Ectodermal cell (in vitro differentiated cells): ENCODE measurements around the gene ZFAND2B. TPM values are rescaled to one million over a fixed set of nuclear protein-coding genes. Genes with fewer than 3 reads are reported as not detected.

Source experiments
- H3K27ac ChIP-seq: 2 replicates; pipeline ENCODE4 v1.7.0; 2013; ENCODE audit warnings: mild to moderate bottlenecking, low read depth, low read length; ENCODE audit not compliant: insufficient read depth, poor library complexity, severe bottlenecking
- H3K27me3 ChIP-seq: 2 replicates; pipeline ENCODE4 v1.7.0; 2013; ENCODE audit warnings: mild to moderate bottlenecking, low read length; ENCODE audit not compliant: insufficient read depth, control insufficient read depth, poor library complexity, severe bottlenecking
- H3K36me3 ChIP-seq: one replicate; pipeline ENCODE4 v1.7.0; 2013; ENCODE audit warnings: low read length; ENCODE audit not compliant: control insufficient read depth, insufficient read depth
- H3K4me1 ChIP-seq: one replicate; pipeline ENCODE4 v1.7.0; 2013; ENCODE audit warnings: low read length; ENCODE audit not compliant: control insufficient read depth, insufficient read depth
- H3K4me3 ChIP-seq: 2 replicates; pipeline ENCODE4 v1.7.0; 2013; ENCODE audit warnings: low read depth, low read length, control low read depth; ENCODE audit not compliant: insufficient read depth
- H3K9me3 ChIP-seq: 2 replicates; pipeline ENCODE4 v1.7.0; 2013; ENCODE audit warnings: mild to moderate bottlenecking, low read length, moderate library complexity; ENCODE audit not compliant: control insufficient read depth
- WGBS, 2 experiments: methylation state at CpG; one replicate each; pipeline ENCODE4 v1.1.7; 2013; ENCODE audit warnings: missing lambda C conversion rate in 2 of 2; 5-methylcytosine and 5-hydroxymethylcytosine counted together
- polyA plus RNA-seq, 4 experiments: library from polyadenylated mRNA; stranded (reverse); fragments of 50-300 nt; gene quantifications; one replicate each; pipeline ENCODE4 v1.2.3, GENCODE V29; 2013

The ZFAND2B gene, protein sequence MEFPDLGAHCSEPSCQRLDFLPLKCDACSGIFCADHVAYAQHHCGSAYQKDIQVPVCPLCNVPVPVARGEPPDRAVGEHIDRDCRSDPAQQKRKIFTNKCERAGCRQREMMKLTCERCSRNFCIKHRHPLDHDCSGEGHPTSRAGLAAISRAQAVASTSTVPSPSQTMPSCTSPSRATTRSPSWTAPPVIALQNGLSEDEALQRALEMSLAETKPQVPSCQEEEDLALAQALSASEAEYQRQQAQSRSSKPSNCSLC
- 27.0 TPM for polyA plus RNA-seq (2013, experiment 1 of 4)
- polyA plus RNA-seq (2013, experiment 2 of 4): 22.2 TPM
- polyA plus RNA-seq (2013, experiment 3 of 4): 28.1 TPM
- 25.0 TPM for polyA plus RNA-seq (2013, experiment 4 of 4)

DNA sequence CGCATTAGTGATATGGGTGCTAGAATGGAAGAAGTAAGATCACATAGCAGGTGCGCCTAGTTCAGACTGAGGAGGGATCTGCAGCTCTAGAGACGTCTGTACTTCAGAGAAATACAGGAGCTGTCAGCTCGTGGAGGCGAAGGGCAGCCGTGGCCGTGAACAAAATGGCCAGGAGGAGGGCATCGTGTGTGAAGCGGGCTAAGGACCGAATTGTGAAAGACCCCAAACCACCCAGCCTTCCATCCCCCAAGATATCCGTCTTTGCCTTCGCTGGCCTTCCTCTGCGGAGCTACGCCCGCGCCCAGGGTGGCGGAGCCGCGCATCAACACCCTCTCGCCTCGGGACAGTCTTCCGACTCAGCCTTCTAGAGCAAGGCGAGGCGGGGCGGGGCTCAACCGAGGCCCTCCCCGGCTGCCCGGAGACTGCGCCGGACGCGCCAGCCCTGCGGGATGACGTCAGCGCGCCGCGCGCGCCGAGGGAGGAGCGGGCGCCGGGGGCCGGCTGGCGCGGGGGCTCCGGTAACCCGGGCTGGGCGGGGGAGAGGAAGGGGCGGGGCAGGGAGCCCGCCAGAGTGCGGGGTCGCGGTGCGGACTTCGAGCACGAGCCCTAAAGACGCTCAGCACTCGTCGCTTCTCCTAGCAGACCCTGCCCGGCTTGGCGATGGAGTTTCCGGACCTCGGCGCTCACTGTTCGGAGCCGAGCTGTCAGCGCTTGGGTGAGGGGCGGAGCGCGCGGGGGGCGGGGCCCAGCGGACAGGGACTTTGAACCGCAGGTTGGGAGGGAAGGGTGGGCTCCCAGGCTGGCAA lies at the start of gene ZFAND2B:
ZFAND2B (plus strand) TSS at position 455 of the 806 bp plus-strand sequence; CDS start at position 661, 206 bp downstream.
- Histone ChIP-seq H3K27me3 (no peaks in the 10 kb centered on the region), H3K9me3 (no peaks in the 10 kb centered on the region), H3K4me3 (peak within 1 kb of the TSS; percentile 67), H3K27ac (peak within 1 kb of the TSS; percentile 87), H3K4me1 (no peaks in the 10 kb centered on the region), H3K36me3 (peaks cover 4% of the 10 kb centered on the region)
- 1% methylated on average over 76 of the region's 76 CpGs for WGBS, 2 experiments

DNA sequence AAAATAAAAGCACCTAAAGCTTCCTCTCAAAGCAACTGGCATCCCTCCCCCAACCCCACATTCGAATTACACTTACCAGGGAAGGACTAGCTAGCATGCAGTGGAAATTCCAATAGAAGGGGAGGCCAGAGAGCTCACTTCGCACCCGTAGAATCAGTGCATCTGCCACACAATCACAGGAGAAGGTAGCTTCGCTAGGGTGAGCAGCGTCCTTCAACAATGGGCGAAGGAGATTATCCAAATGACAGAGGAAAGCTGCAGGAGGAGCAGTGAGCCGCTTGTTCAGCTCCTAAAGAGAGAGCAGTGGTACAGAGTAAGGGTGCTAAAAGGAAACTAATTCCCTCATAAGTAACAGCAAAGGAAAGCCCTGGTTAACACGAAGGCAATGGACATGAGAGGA lies 49.2 kb upstream of the ZFAND2B start:
- Histone ChIP-seq H3K4me1 (no peaks in the 10 kb centered on the region), H3K9me3 (no peaks in the 10 kb centered on the region), H3K36me3 (no peaks in the 10 kb centered on the region), H3K27ac (no peak overlapping the region), H3K27me3 (no peaks in the 10 kb centered on the region), H3K4me3 (no peak overlapping the region)
- WGBS, 2 experiments: 62 to 69% methylated on average over 7 to 8 of the region's 8 CpGs

DNA sequence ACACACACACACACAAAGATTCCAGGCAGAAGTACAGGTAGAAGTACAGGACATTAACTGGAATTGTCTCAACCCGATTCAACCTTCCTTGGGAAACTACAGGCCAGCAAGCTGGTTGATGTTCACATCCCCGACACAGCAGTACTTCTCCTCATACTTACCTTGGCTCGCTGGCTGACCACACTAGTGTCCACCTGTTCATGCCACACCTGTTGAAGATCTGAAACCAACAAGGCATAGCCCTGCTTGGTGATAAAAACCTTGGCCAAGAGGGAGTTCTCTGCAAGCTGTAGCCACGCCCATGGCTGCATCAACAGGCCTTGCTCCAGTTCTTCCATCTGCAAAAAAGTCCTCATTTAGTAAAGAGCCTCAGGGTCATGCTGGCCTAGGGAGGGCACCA lies 48.6 kb upstream of the ZFAND2B start:
- H3K4me1 ChIP-seq: no peaks in the 10 kb centered on the region
- H3K4me3 ChIP-seq: no peak overlapping the region
- H3K27ac ChIP-seq: no peak overlapping the region
- 95 to 96% methylated on average over 4 of the region's 4 CpGs for WGBS, 2 experiments
- H3K27me3 ChIP-seq: peaks cover 4% of the 10 kb centered on the region
- no peaks in the 10 kb centered on the region for H3K9me3 ChIP-seq
- no peaks in the 10 kb centered on the region for H3K36me3 ChIP-seq

DNA sequence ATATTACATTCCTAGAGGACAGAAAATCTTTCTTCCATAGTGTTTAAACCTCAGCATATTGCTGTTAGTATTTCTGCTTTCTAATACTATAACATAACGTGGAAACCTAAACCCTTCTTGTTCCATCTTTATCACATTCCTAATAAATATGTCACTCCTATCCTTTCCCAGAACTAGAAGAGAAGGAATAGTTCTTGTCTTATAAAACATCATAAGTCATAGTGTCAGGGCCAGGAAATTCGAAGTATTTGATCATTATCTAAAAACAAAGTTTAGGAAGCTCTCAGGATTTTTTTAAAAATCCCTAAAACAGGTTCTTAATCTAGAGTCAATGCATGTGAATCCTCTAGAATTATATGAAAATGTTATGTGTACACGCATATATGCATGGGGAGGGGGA lies 48.0 kb upstream of the ZFAND2B start:
- Histone ChIP-seq H3K4me3 (no peak overlapping the region), H3K4me1 (no peaks in the 10 kb centered on the region), H3K27me3 (peaks cover 7% of the 10 kb centered on the region), H3K36me3 (no peaks in the 10 kb centered on the region), H3K27ac (no peak overlapping the region), H3K9me3 (no peaks in the 10 kb centered on the region)
- WGBS, 2 experiments: 92 to 94% methylated on average over 2 to 3 of the region's 3 CpGs

DNA sequence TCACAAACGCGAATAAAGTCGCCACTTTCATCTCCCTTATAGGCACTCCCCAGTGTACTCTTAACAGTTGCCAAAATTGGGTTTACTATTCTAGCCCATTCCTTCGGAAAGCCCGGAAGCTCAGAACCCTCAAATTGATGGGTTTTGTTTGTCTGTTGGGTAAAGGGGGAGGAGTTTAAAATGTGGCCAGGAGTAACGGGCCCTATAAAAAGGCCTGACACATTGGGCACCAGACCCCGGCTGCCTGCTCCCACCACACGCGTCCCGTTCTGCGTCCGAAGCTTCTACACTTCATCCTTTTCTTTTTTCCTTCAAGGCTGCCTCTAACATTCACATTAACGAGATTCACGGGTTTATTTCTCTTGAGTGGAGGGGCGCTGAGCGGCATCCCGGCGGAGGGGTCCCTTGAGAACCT lies 46.8 kb upstream of the ZFAND2B start:
- WGBS, 2 experiments: 19 to 22% methylated on average over 18 of the region's 18 CpGs
- no peaks in the 10 kb centered on the region for H3K36me3 ChIP-seq
- H3K27ac ChIP-seq: peak overlapping the region; percentile 26

DNA sequence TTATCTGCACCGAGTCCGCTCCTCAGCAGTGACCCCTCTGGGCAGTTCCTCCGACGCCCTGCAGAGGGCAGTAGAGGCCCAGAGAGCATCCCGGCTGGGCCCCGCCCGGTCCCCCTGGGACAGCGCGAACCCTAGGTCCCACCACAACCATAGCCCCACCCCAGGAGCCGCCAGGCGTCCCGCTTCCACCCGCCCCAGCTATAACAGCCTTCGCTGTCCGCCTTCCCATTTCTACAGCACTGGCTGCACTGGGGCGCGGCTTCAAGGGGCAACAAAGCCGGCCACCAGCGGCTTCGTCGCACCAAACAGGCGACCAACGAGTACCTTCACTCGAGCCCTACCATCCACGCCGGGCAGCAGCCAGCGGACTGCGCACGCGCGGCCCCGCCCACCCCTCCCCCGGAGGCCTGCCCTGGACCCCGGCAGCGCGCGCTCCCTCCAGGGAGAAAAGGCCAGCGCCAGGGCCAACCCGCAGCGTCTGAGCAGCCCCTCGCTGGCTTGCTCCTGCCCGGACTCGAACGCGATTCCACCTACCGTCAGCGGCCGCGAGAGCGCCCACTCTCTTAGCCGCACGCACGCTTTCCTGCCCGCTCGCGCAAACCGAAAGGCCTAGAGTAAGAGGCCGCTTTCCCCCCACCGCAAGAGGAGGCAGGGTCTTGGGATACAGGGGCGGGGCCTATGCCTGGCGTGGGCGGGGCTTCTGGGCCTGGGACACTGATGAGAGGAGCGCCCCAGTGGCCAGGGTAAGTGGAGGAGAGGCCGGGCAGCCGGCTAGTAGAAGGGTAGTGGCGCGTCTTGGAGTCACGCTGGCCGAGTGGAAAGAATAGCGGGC lies 46.2 kb upstream of the ZFAND2B start, which contains the start of gene NHEJ1:
NHEJ1 (minus strand) TSS at position 630 of the 832 bp plus-strand sequence. CDS start 2,453 bp downstream, outside the sequence.
- H3K36me3 ChIP-seq: no peaks in the 10 kb centered on the region
- H3K27ac ChIP-seq: peak within 1 kb of the TSS; percentile 86
- peak within 1 kb of the TSS; percentile 66 for H3K4me3 ChIP-seq
- no peaks in the 10 kb centered on the region for H3K9me3 ChIP-seq
- WGBS, 2 experiments: 0 to 1% methylated on average over 70 of the region's 70 CpGs
- peaks cover 7% of the 10 kb centered on the region for H3K27me3 ChIP-seq
- H3K4me1 ChIP-seq: no peaks in the 10 kb centered on the region

More for the DNA sequence above, 46.8 kb upstream of the ZFAND2B start:
- Histone ChIP-seq H3K4me3 (peak overlapping the region; percentile 66), H3K27me3 (peaks cover 7% of the 10 kb centered on the region), H3K4me1 (no peaks in the 10 kb centered on the region), H3K9me3 (no peaks in the 10 kb centered on the region)

DNA sequence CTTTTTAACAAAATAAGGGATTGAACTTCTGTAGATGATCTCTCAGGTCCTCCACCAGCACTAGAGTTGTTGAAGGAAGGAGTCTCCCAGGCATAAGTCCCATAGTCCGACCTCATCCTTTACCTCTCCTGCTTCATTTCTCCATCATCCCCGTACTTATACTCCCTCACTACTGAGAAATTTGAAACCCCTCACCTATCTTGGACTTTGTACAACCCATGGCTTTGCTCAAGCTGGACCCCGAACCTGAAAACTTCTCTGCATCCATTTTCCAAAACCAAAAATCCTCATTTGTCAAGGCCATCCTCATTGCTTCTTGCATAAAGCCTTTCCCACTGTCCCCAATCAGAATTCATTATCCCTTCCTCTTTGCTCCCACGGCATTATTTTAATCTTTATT lies 45.5 kb upstream of the ZFAND2B start:
- WGBS, 2 experiments: 71 to 72% methylated on average over 4 of the region's 4 CpGs
- Histone ChIP-seq H3K36me3 (no peaks in the 10 kb centered on the region), H3K27ac (no peak overlapping the region), H3K27me3 (peaks cover 7% of the 10 kb centered on the region), H3K9me3 (no peaks in the 10 kb centered on the region), H3K4me3 (peak overlapping the region; percentile 66), H3K4me1 (no peaks in the 10 kb centered on the region)

DNA sequence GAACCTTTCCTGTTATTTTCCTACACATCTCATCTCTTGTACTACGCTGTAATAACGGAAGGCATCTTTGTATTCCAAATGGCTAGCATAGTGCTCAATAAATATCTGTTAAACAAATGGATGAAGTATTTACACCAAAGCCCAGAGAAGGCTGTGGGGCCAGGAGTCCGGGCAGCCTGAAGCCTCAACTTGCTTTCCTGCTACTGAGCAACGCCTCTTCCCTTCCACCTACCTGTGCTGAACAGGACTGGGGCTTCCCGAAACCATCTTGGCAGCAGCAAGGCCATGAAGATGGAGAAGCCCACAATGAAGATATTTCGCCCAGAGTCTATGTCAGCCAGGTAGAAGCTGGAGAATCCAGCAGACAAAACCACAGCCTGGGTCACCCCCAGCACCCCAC lies 43.4 kb upstream of the ZFAND2B start:
- Histone ChIP-seq H3K36me3 (no peaks in the 10 kb centered on the region), H3K27ac (no peak overlapping the region), H3K4me3 (no peak overlapping the region), H3K9me3 (no peaks in the 10 kb centered on the region), H3K4me1 (no peaks in the 10 kb centered on the region), H3K27me3 (peaks cover 7% of the 10 kb centered on the region)
- 87 to 92% methylated on average over 5 to 6 of the region's 6 CpGs for WGBS, 2 experiments

DNA sequence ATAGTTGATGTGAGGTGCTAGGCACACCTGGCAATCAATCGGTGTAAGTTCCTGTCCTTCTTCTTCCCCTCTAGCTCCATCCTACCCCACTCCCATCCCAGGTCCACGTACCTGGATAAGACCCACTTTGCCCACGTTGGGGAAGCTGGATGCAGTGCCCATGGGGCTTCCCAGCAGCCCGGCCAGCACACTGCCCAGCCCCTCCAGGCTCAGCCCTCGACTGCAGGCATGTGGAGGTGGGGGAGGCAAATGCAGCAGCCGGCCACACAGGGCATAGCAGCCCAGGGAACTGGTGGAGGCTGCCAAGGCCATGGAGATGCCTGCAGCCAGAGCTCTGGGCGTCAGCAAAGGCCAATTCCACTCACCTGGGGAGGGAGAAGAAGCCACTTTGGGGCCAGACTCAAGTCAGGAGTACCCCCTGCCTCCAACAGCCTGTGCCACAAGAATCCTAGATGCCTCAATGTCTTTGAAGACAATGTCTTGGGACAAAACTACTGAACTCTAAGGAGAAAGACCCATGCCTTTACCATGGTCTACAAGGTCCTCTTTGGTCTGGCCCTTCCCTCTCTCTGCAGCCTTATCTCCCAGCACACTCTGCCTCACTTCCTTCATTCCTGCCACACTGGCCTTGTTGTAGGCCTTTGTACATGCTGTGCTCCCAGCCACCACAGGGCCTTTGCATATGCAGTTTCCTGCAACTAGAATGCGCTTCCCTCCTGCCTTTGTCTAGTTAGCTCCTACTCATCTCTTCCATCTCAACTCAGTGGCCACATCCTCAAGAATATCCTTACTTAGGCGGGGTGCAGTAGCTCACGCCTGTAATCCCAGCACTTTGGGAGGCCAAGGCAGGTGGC lies 41.3 kb upstream of the ZFAND2B start:
- 83% methylated on average over 10 of the region's 10 CpGs for WGBS, 2 experiments
- Histone ChIP-seq H3K9me3 (no peaks in the 10 kb centered on the region), H3K27me3 (peaks cover 7% of the 10 kb centered on the region), H3K27ac (no peak overlapping the region), H3K4me3 (no peak overlapping the region), H3K4me1 (no peaks in the 10 kb centered on the region), H3K36me3 (no peaks in the 10 kb centered on the region)
